Measurements from ENCODE around the gene LBH.

The LBH gene

DNA sequence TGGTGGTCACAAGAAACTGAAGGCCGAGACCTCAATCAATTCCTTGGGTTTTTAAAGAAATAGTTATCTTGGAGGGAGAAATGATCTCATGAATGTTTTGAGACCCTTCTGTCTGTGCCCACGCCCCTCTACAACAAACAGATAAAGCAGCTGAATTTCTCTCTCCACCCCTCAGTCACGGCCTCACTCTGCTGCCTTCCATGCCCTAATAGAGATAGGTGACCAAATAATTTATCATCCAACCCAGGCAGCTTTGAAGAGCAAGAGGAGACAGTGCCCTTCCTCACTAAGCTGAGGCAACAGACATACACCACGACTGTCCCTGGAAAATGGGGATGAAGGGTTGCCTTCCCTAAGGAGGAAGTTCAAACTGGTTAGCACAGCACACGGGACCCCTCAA is 71.2 kb downstream of the LBH start:
- no peak overlapping the region for H3K27ac ChIP-seq
- TF ChIP-seq, protein P1, sequence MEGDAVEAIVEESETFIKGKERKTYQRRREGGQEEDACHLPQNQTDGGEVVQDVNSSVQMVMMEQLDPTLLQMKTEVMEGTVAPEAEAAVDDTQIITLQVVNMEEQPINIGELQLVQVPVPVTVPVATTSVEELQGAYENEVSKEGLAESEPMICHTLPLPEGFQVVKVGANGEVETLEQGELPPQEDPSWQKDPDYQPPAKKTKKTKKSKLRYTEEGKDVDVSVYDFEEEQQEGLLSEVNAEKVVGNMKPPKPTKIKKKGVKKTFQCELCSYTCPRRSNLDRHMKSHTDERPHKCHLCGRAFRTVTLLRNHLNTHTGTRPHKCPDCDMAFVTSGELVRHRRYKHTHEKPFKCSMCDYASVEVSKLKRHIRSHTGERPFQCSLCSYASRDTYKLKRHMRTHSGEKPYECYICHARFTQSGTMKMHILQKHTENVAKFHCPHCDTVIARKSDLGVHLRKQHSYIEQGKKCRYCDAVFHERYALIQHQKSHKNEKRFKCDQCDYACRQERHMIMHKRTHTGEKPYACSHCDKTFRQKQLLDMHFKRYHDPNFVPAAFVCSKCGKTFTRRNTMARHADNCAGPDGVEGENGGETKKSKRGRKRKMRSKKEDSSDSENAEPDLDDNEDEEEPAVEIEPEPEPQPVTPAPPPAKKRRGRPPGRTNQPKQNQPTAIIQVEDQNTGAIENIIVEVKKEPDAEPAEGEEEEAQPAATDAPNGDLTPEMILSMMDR (conservative IDR thresholded peaks at IDR 0.05): no peak
- no peak for TF ChIP-seq ZFX (IDR thresholded peaks at IDR 0.05)

GRCh38 chr2:30303095-30303494 is 71.8 kb downstream of the LBH start:
- TF ChIP-seq, protein P1 (conservative IDR thresholded peaks at IDR 0.05): no peak
- TF ChIP-seq ZFX (IDR thresholded peaks at IDR 0.05): no peak
- H3K27ac ChIP-seq: no peak overlapping the region

DNA sequence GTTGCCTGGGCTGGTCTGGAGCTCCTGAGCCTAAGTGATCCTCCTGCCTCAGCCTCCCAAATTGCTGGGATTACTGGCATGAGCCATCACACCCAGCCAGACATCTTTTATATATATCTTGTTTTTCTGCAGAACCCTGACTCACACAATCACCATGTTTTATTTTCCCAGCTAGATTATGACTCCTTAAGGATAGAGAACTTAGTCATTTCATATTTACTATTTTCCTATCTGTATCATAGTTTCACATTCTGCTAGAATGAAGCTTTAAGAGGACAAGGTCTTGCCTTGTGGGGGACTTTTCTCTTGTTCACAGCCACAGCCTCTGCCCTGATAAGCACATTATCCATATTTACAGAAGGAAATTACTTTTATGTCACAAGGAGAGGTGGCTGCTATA is 73.9 kb downstream of the LBH start:
- no peak for TF ChIP-seq ZFX (IDR thresholded peaks at IDR 0.05)
- TF ChIP-seq, protein P1 (conservative IDR thresholded peaks at IDR 0.05): no peak

DNA sequence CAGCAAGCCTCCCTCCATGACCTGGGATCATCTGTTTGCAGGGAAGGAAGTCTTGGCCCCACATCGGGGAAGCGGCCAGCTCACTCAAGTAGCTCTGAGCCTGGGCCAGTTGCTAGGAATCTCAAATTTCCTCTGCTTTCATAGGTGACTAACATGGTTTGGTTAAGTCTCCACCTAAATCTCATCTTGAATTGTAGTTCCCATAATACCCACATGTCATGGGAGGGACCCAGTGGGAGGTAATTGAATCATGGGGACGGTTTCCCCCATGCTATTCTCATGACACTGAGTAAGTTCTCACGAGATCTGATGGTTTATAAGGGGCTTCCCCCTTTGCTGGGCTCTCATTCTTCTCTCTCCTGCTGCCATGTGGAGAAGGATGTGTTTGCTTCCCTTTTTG is 75.2 kb downstream of the LBH start:
- TF ChIP-seq, protein P1 (conservative IDR thresholded peaks at IDR 0.05): no peak
- no peak for TF ChIP-seq ZFX (IDR thresholded peaks at IDR 0.05)
- no peak overlapping the region for H3K27ac ChIP-seq

More for the DNA sequence above, 73.9 kb downstream of the LBH start:
- no peak overlapping the region for H3K27ac ChIP-seq

DNA sequence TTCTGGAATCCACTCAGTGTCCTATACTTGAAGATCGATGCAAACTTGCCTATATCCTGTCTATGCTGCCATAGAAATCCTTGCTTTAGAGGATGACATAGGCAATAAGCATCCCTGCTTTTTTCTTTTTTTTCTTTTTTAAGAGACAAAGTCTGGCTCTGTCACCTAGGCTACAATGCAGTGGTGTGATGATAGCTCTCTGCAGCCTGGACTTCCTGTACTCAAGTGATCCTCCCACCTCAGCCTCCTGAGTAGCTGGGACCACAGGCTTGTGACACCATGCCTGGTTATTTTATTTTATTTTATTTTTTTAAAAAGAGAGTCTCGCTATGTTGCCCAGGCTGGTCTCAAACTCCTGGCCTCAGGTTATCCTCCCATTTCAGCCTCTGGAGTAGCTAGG is 76.9 kb downstream of the LBH start:
- no peak overlapping the region for H3K27ac ChIP-seq
- TF ChIP-seq, protein P1 (conservative IDR thresholded peaks at IDR 0.05): no peak
- TF ChIP-seq ZFX (IDR thresholded peaks at IDR 0.05): no peak

Data from C4-2B (cell line).